ENCODE measurements around the gene IL4I1.

The IL4I1 gene

GRCh38 chr19:49877879-49878743, 18.6 kb downstream of the IL4I1 start:
- DNase-seq, result peak; percentile 99

GRCh38 chr19:49877020-49877878, 19.4 kb downstream of the IL4I1 start, which contains the start of the genes AKT1S1 and TBC1D17:
AKT1S1 (minus strand) TSS chr19:49877355; CDS start chr19:49873295, 4,060 bp downstream.
TBC1D17 (plus strand) TSS chr19:49877702; CDS start chr19:49877724, 22 bp downstream.
- peak; percentile 98 for DNase-seq

- peak; percentile 99 for DNase-seq
These were observed 20.2 kb downstream of the IL4I1 start for GRCh38 chr19:49876422-49877019.

- DNase-seq, result peak; percentile 72
These were observed 20.7 kb downstream of the IL4I1 start for GRCh38 chr19:49875857-49876421.

- DNase-seq, result no peak
These were observed 21.5 kb downstream of the IL4I1 start for GRCh38 chr19:49875177-49875576.

- DNase-seq, result no peak
These were observed 22.1 kb downstream of the IL4I1 start for GRCh38 chr19:49874503-49875157.

GRCh38 chr19:49873834-49874233, 22.9 kb downstream of the IL4I1 start:
- DNase-seq, result no peak

GRCh38 chr19:49873129-49873521, 23.6 kb downstream of the IL4I1 start:
- DNase-seq, result no peak

- DNase-seq, result no peak
These were observed 24.2 kb downstream of the IL4I1 start for GRCh38 chr19:49872245-49873128.

GRCh38 chr19:49871349-49871985, 25.2 kb downstream of the IL4I1 start:
- DNase-seq, result no peak

GRCh38 chr19:49870309-49870901, 26.3 kb downstream of the IL4I1 start:
- DNase-seq, result no peak

GRCh38 chr19:49869484-49870308, 27.0 kb downstream of the IL4I1 start:
- peak; percentile 91 for DNase-seq

- DNase-seq, result no peak
These were observed 27.6 kb downstream of the IL4I1 start for GRCh38 chr19:49869009-49869483.

GRCh38 chr19:49866933-49867782, 29.5 kb downstream of the IL4I1 start, which contains the start of gene PNKP:
PNKP (minus strand) TSS chr19:49867576; CDS start chr19:49867204, 372 bp downstream.
- DNase-seq, result peak; percentile 91

- DNase-seq, result no peak
These were observed 31.8 kb downstream of the IL4I1 start for GRCh38 chr19:49864890-49865289.

- DNase-seq, result no peak
These were observed 32.8 kb downstream of the IL4I1 start for GRCh38 chr19:49863935-49864320.

- no peak for DNase-seq
These were observed 33.3 kb downstream of the IL4I1 start for GRCh38 chr19:49863254-49863934.

Data from CD4-positive, alpha-beta T cell treated with Interleukin-17A for 4 hours (primary cell).